ENCODE measurements around the gene KBTBD7. TPM values are rescaled to one million over a fixed set of nuclear protein-coding genes. Genes with fewer than 3 reads are reported as not detected.
"Not testable (repeated sequence)": the region's sequence is repeated elsewhere in the genome, so short reads cannot be mapped to it uniquely, and the experiment has no call there.

The KBTBD7 gene
- total and polyA plus RNA-seq, 2 donors: 5.1 to 23.1 TPM

- Histone ChIP-seq H3K4me3 (ENCODE audit: low read depth, low read length) (no peak overlapping the region), H3K36me3 (ENCODE audit: insufficient read depth) (no peaks in the 10 kb centered on the region), H3K4me1 (ENCODE audit: insufficient read depth) (no peaks in the 10 kb centered on the region), H3K27ac (ENCODE audit: low read depth) (no peak overlapping the region)
- DNase-seq (ENCODE audit: extremely low spot score): no peak
- 74% methylated on average over 7 of the region's 7 CpGs for WGBS
These were observed 16.3 kb downstream of the KBTBD7 start for GRCh38 chr13:41178040-41178439.

- no peak overlapping the region for H3K4me3 ChIP-seq (ENCODE audit: low read depth, low read length)
- H3K4me1 ChIP-seq (ENCODE audit: insufficient read depth): no peaks in the 10 kb centered on the region
- no peaks in the 10 kb centered on the region for H3K36me3 ChIP-seq (ENCODE audit: insufficient read depth)
- no peak overlapping the region for H3K27ac ChIP-seq (ENCODE audit: low read depth)
- no peak for DNase-seq (ENCODE audit: extremely low spot score)
- WGBS: 36% methylated on average over 2 of the region's 2 CpGs
These were observed 16.8 kb downstream of the KBTBD7 start for GRCh38 chr13:41177616-41178015.

GRCh38 chr13:41175576-41175975 lies 18.8 kb downstream of the KBTBD7 start:
- WGBS: 94% methylated on average over 8 of the region's 8 CpGs
- H3K36me3 ChIP-seq (ENCODE audit: insufficient read depth); DNase-seq (ENCODE audit: extremely low spot score); H3K4me3 ChIP-seq (ENCODE audit: low read depth, low read length); H3K4me1 ChIP-seq (ENCODE audit: insufficient read depth); H3K27ac ChIP-seq (ENCODE audit: low read depth): not testable (repeated sequence)

- Histone ChIP-seq H3K4me3 (ENCODE audit: low read depth, low read length) (no peak overlapping the region), H3K36me3 (ENCODE audit: insufficient read depth) (no peaks in the 10 kb centered on the region), H3K27ac (ENCODE audit: low read depth) (no peak overlapping the region), H3K4me1 (ENCODE audit: insufficient read depth) (no peaks in the 10 kb centered on the region)
- no peak for DNase-seq (ENCODE audit: extremely low spot score)
- 95% methylated on average over 3 of the region's 3 CpGs for WGBS
These were observed 32.2 kb downstream of the KBTBD7 start for GRCh38 chr13:41162151-41162550.

- H3K27ac ChIP-seq (ENCODE audit: low read depth): no peak overlapping the region
- H3K4me1 ChIP-seq (ENCODE audit: insufficient read depth): no peaks in the 10 kb centered on the region
- DNase-seq (ENCODE audit: extremely low spot score): no peak
- H3K36me3 ChIP-seq (ENCODE audit: insufficient read depth): no peaks in the 10 kb centered on the region
- no peak overlapping the region for H3K4me3 ChIP-seq (ENCODE audit: low read depth, low read length)
These were observed 35.2 kb downstream of the KBTBD7 start for GRCh38 chr13:41159174-41159573.

GRCh38 chr13:41157048-41157717 lies 37.2 kb downstream of the KBTBD7 start:
- H3K27ac ChIP-seq (ENCODE audit: low read depth): no peak overlapping the region
- WGBS: 95% methylated on average over 4 of the region's 4 CpGs
- H3K4me3 ChIP-seq (ENCODE audit: low read depth, low read length): no peak overlapping the region
- no peaks in the 10 kb centered on the region for H3K36me3 ChIP-seq (ENCODE audit: insufficient read depth)
- DNase-seq (ENCODE audit: extremely low spot score): no peak
- H3K4me1 ChIP-seq (ENCODE audit: insufficient read depth): no peaks in the 10 kb centered on the region

GRCh38 chr13:41156620-41157019 lies 37.7 kb downstream of the KBTBD7 start:
- Histone ChIP-seq H3K27ac (ENCODE audit: low read depth) (no peak overlapping the region), H3K4me3 (ENCODE audit: low read depth, low read length) (no peak overlapping the region), H3K36me3 (ENCODE audit: insufficient read depth) (no peaks in the 10 kb centered on the region), H3K4me1 (ENCODE audit: insufficient read depth) (no peaks in the 10 kb centered on the region)
- no peak for DNase-seq (ENCODE audit: extremely low spot score)
- 52% methylated on average over 2 of the region's 2 CpGs for whole genome bisulfite sequencing

- no peaks in the 10 kb centered on the region for H3K4me1 ChIP-seq (ENCODE audit: insufficient read depth)
- no peak overlapping the region for H3K4me3 ChIP-seq (ENCODE audit: low read depth, low read length)
- peaks cover 3% of the 10 kb centered on the region for H3K36me3 ChIP-seq (ENCODE audit: insufficient read depth)
- no peak overlapping the region for H3K27ac ChIP-seq (ENCODE audit: low read depth)
- DNase-seq (ENCODE audit: extremely low spot score): no peak
These were observed 40.3 kb downstream of the KBTBD7 start for GRCh38 chr13:41154042-41154441.

- DNase-seq (ENCODE audit: extremely low spot score): no peak
- Histone ChIP-seq H3K4me1 (ENCODE audit: insufficient read depth) (no peaks in the 10 kb centered on the region), H3K4me3 (ENCODE audit: low read depth, low read length) (no peak overlapping the region), H3K27ac (ENCODE audit: low read depth) (no peak overlapping the region), H3K36me3 (ENCODE audit: insufficient read depth) (peaks cover 3% of the 10 kb centered on the region)
- WGBS: 97% methylated on average over 3 of the region's 3 CpGs
These were observed 42.4 kb downstream of the KBTBD7 start for GRCh38 chr13:41152005-41152404.

- 86% methylated on average over 2 of the region's 2 CpGs for WGBS
- no peaks in the 10 kb centered on the region for H3K4me1 ChIP-seq (ENCODE audit: insufficient read depth)
These were observed 44.3 kb downstream of the KBTBD7 start for GRCh38 chr13:41150058-41150457.

GRCh38 chr13:41148419-41149283 lies 45.7 kb downstream of the KBTBD7 start:
- 78% methylated on average over 3 of the region's 3 CpGs for WGBS
- H3K4me1 ChIP-seq (ENCODE audit: insufficient read depth): no peaks in the 10 kb centered on the region
- DNase-seq (ENCODE audit: extremely low spot score): no peak
- H3K4me3 ChIP-seq (ENCODE audit: low read depth, low read length): no peak overlapping the region
- peaks cover 3% of the 10 kb centered on the region for H3K36me3 ChIP-seq (ENCODE audit: insufficient read depth)
- no peak overlapping the region for H3K27ac ChIP-seq (ENCODE audit: low read depth)

More at GRCh38 chr13:41150058-41150457, 44.3 kb downstream of the KBTBD7 start:
- DNase-seq (ENCODE audit: extremely low spot score): no peak
- H3K36me3 ChIP-seq (ENCODE audit: insufficient read depth): peaks cover 3% of the 10 kb centered on the region
- no peak overlapping the region for H3K4me3 ChIP-seq (ENCODE audit: low read depth, low read length)
- no peak overlapping the region for H3K27ac ChIP-seq (ENCODE audit: low read depth)

- DNase-seq (ENCODE audit: extremely low spot score): no peak
- H3K4me3 ChIP-seq (ENCODE audit: low read depth, low read length): no peak overlapping the region
- peaks cover 1% of the 10 kb centered on the region for H3K36me3 ChIP-seq (ENCODE audit: insufficient read depth)
- H3K27ac ChIP-seq (ENCODE audit: low read depth): no peak overlapping the region
- H3K4me1 ChIP-seq (ENCODE audit: insufficient read depth): no peaks in the 10 kb centered on the region
- WGBS: 62% methylated on average over 4 of the region's 4 CpGs
These were observed 49.0 kb downstream of the KBTBD7 start for GRCh38 chr13:41145136-41145908.

GRCh38 chr13:41144576-41144975 lies 49.8 kb downstream of the KBTBD7 start:
- 74% methylated on average over 2 of the region's 2 CpGs for WGBS
- Histone ChIP-seq H3K27ac (ENCODE audit: low read depth) (no peak overlapping the region), H3K4me1 (ENCODE audit: insufficient read depth) (no peaks in the 10 kb centered on the region), H3K4me3 (ENCODE audit: low read depth, low read length) (no peak overlapping the region), H3K36me3 (ENCODE audit: insufficient read depth) (no peaks in the 10 kb centered on the region)
- no peak for DNase-seq (ENCODE audit: extremely low spot score)

Data from urinary bladder (tissue), 4 donors.